NB4 (cell line): Measurements from ENCODE around the gene RFX6.

Source experiments
- CTCF ChIP-seq: IDR thresholded peaks from one replicate; pipeline ENCODE4 v1.5.1; 2012; ENCODE audit warnings: low read depth, low read length
- MAX ChIP-seq: IDR thresholded peaks from 2 replicates; pipeline ENCODE4 v1.6.1; 2011; ENCODE audit warnings: low read depth, low read length
- POLR2A ChIP-seq: IDR thresholded peaks from 2 replicates; pipeline ENCODE4 v1.6.1; 2011; ENCODE audit warnings: mild to moderate bottlenecking; ENCODE audit not compliant: insufficient read length; ENCODE audit errors: extremely low read depth

GRCh38 chr6:116887168-116887567 lies 10.1 kb downstream of the RFX6 start:
- no peak for TF ChIP-seq CTCF
- TF ChIP-seq POLR2A = no peak
- no peak for TF ChIP-seq MAX
